Endothelial cell of umbilical vein (primary cell): ENCODE results near the gene IGSF3.

ENCODE experiments used
- CTCF ChIP-seq, 2 donors: IDR thresholded peaks; 1 replicate in 1 of 2; 2 replicates in 1 of 2; pipeline ENCODE4 v1.5.1; 2011; ENCODE audit warnings: low read length in 2 of 2, mild to moderate bottlenecking in 2 of 2, moderate library complexity in 2 of 2, control low read depth in 1 of 2, inconsistent platforms in 1 of 2, low read depth in 1 of 2; ENCODE audit not compliant: insufficient read depth in 1 of 2; ENCODE audit errors: extremely low read depth in 1 of 2
- EZH2 ChIP-seq: IDR thresholded peaks from 2 replicates; pipeline ENCODE4 v1.6.1; 2012; ENCODE audit warnings: borderline replicate concordance, low read depth, mild to moderate bottlenecking, moderate library complexity, low read length, inconsistent platforms; ENCODE audit not compliant: severe bottlenecking
- GATA2 ChIP-seq: IDR thresholded peaks from 2 replicates; pipeline ENCODE4 v1.7.0; 2011; ENCODE audit warnings: low read depth, mild to moderate bottlenecking, moderate library complexity, mixed read lengths, low read length; ENCODE audit not compliant: insufficient read length, insufficient read depth
- JUN ChIP-seq: IDR thresholded peaks from 2 replicates; pipeline ENCODE4 v1.6.1; 2011; ENCODE audit warnings: borderline replicate concordance, low read depth; ENCODE audit not compliant: insufficient read length, insufficient read depth
- MAX ChIP-seq: IDR thresholded peaks from 2 replicates; pipeline ENCODE4 v1.6.1; 2011; ENCODE audit not compliant: insufficient read depth, insufficient read length
- MYC ChIP-seq: IDR thresholded peaks from one replicate; pipeline ENCODE4 v1.6.1; 2011; ENCODE audit warnings: mild to moderate bottlenecking, low read depth, low read length
- POLR2A ChIP-seq: IDR thresholded peaks from 2 replicates; pipeline ENCODE4 v1.6.1; 2012; ENCODE audit warnings: low read depth, mild to moderate bottlenecking, control low read depth, low read length
- POLR2AphosphoS5 ChIP-seq: IDR thresholded peaks from 2 replicates; pipeline ENCODE4 v1.6.1; 2012; ENCODE audit warnings: low read depth, mild to moderate bottlenecking, control low read depth, low read length, moderate library complexity; ENCODE audit not compliant: insufficient read depth

- TF ChIP-seq EZH2, result no peak
- no peak for TF ChIP-seq CTCF (IDR thresholded peaks at IDR 0.05; ENCODE audit: extremely low read depth in 1 of 2, insufficient read depth in 1 of 2, low read depth in 1 of 2, low read length in 2 of 2)
- TF ChIP-seq POLR2A, result no peak
- TF ChIP-seq POLR2AphosphoS5, result no peak
- TF ChIP-seq MAX, result no peak
- TF ChIP-seq JUN, result no peak
- no peak for TF ChIP-seq GATA2
- TF ChIP-seq MYC, result no peak
Measured at GRCh38 chr1:116712510-116712909, 45.0 kb upstream of the IGSF3 start.
